ENCODE measurements around the gene TBC1D22A. TPM values are rescaled to one million over a fixed set of nuclear protein-coding genes. Genes with fewer than 3 reads are reported as not detected.

The TBC1D22A gene
- polyA plus RNA-seq, 1 of the 3 experiments (the other 2 are of a cell fraction), result 16.5 TPM

DNA sequence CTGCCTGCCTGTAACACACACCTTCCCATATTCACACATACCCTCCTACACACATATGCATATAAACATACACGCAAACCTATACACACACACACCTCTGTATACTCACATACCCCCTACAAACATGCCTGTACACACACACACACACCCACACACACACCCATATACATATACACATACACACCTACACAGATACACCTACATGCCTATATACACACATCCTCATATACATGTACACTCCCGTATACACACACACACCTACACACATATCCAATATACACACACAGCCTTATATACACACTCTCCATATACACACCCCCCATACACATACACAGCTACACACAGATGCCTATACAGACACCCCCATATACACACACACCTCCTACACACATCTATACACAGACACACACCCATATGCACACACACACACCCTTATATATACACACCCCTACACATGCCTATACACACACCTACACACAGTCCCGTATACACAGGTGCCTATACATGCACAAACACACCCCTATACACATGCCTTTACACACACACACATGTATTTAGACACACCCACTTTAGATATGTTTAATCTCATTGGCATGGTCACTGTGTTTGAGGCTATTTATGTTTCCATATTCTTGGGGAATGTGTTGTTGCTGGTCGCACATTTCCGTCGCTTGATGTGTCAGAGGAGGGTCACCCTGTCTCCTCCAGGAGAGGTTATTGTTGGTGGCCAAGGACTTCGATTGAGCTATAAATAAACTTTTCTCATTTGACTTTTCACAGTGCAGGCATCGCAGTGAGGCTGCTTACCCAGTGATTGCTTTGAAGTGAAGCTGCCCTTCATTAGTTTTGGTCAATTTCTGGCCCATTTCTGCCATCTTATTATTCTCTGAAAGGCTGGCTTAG lies 243.3 kb downstream of the TBC1D22A start:
- Histone ChIP-seq H3K9me2 (no peaks in the 10 kb centered on the region), H3K36me3 (replicated peaks in 1 of 2; ENCODE audit: control insufficient read depth in 1 of 2, insufficient read depth in 2 of 2, low read length in 1 of 2) (peaks cover 0 to 5% of the 10 kb centered on the region in 2 experiments), H3K79me2 (ENCODE audit: insufficient read depth) (no peaks in the 10 kb centered on the region), H3K9ac (no peak overlapping the region), H4K20me1 (ENCODE audit: insufficient read depth) (no peaks in the 10 kb centered on the region), H3F3A (replicated peaks; ENCODE audit: insufficient read depth) (no peaks in the 10 kb centered on the region), H2AFZ (ENCODE audit: low read depth) (no peak overlapping the region), H3K27ac (ENCODE audit: low read depth in 2 of 2, low read length in 1 of 2) (no peak overlapping the region), H3K9me3 (no peaks in the 10 kb centered on the region), H3K4me1 (ENCODE audit: control insufficient read depth in 1 of 2, insufficient read depth in 2 of 2, low read depth in 1 of 2, low read length in 1 of 2) (no peaks in the 10 kb centered on the region), H3K27me3 (ENCODE audit: insufficient read depth) (no peaks in the 10 kb centered on the region), H3K4me2 (no peak overlapping the region), H3K4me3 (ENCODE audit: low read depth in 2 of 2, low read length in 1 of 2) (no peak overlapping the region)
- WGBS (ENCODE audit: low lambda C conversion rate), result 92% methylated on average over 8 of the region's 8 CpGs
- ChIA-PET CTCF (no interaction called here), POLR2A (no interaction called here)
- TF ChIP-seq JUND (IDR thresholded peaks at IDR 0.05), result no peak
- TF ChIP-seq, protein P1, sequence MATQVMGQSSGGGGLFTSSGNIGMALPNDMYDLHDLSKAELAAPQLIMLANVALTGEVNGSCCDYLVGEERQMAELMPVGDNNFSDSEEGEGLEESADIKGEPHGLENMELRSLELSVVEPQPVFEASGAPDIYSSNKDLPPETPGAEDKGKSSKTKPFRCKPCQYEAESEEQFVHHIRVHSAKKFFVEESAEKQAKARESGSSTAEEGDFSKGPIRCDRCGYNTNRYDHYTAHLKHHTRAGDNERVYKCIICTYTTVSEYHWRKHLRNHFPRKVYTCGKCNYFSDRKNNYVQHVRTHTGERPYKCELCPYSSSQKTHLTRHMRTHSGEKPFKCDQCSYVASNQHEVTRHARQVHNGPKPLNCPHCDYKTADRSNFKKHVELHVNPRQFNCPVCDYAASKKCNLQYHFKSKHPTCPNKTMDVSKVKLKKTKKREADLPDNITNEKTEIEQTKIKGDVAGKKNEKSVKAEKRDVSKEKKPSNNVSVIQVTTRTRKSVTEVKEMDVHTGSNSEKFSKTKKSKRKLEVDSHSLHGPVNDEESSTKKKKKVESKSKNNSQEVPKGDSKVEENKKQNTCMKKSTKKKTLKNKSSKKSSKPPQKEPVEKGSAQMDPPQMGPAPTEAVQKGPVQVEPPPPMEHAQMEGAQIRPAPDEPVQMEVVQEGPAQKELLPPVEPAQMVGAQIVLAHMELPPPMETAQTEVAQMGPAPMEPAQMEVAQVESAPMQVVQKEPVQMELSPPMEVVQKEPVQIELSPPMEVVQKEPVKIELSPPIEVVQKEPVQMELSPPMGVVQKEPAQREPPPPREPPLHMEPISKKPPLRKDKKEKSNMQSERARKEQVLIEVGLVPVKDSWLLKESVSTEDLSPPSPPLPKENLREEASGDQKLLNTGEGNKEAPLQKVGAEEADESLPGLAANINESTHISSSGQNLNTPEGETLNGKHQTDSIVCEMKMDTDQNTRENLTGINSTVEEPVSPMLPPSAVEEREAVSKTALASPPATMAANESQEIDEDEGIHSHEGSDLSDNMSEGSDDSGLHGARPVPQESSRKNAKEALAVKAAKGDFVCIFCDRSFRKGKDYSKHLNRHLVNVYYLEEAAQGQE (IDR thresholded peaks at IDR 0.05; ENCODE audit: low read depth, low read length), result no peak
- no peak for TF ChIP-seq TAF1 (IDR thresholded peaks at IDR 0.05; ENCODE audit: borderline replicate concordance, low read depth, low read length)
- TF ChIP-seq, protein P2, sequence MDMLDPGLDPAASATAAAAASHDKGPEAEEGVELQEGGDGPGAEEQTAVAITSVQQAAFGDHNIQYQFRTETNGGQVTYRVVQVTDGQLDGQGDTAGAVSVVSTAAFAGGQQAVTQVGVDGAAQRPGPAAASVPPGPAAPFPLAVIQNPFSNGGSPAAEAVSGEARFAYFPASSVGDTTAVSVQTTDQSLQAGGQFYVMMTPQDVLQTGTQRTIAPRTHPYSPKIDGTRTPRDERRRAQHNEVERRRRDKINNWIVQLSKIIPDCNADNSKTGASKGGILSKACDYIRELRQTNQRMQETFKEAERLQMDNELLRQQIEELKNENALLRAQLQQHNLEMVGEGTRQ (IDR thresholded peaks at IDR 0.05; ENCODE audit: borderline replicate concordance, low read depth, low read length), result no peak
- no peak for TF ChIP-seq MEF2A (IDR thresholded peaks at IDR 0.05; ENCODE audit: borderline replicate concordance, low read depth)
- TF ChIP-seq NFIC (IDR thresholded peaks at IDR 0.05; ENCODE audit: borderline replicate concordance), result no peak
- TF ChIP-seq RCOR1 (IDR thresholded peaks at IDR 0.05; ENCODE audit: low read length), result no peak
- DNase-seq, result no peak

DNA sequence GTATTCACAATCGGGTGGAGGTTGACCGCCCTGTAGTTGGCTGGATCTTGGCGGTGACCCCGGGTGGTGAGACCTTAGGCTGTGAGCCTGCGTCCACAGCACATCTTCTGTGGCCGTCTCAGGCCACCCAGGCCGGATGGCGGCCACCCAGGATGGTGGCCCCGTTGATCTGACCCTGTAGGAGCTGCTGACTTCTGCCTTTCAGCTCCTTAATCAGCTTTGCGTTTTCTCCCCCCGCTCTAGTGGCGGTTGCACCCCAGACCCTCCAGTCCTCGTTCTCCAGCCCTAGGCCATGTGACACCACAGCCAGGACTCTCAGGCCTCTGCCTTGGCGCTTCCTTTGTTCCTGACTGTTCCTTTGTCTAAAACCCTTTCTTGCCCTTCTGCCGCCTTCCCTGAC lies 244.0 kb downstream of the TBC1D22A start:
- ChIA-PET CTCF (no interaction called here), POLR2A (no interaction called here)
- no peaks in the 10 kb centered on the region for H4K20me1 ChIP-seq (ENCODE audit: insufficient read depth)
- no peak overlapping the region for H3K4me3 ChIP-seq (ENCODE audit: low read depth in 2 of 2, low read length in 1 of 2)
- no peaks in the 10 kb centered on the region for H3K9me3 ChIP-seq
- H3K36me3 ChIP-seq (replicated peaks in 1 of 2; ENCODE audit: control insufficient read depth in 1 of 2, insufficient read depth in 2 of 2, low read length in 1 of 2), result peaks cover 0 to 5% of the 10 kb centered on the region in 2 experiments
- no peak overlapping the region for H3K27ac ChIP-seq (ENCODE audit: low read depth in 2 of 2, low read length in 1 of 2)
- H3K79me2 ChIP-seq (ENCODE audit: insufficient read depth), result no peaks in the 10 kb centered on the region
- no peaks in the 10 kb centered on the region for H3F3A ChIP-seq (replicated peaks; ENCODE audit: insufficient read depth)
- H2AFZ ChIP-seq (ENCODE audit: low read depth), result no peak overlapping the region
- TF ChIP-seq IRF3 (IDR thresholded peaks at IDR 0.05; ENCODE audit: low read depth, low read length) (no peak), NFIC (IDR thresholded peaks at IDR 0.05; ENCODE audit: borderline replicate concordance) (no peak), MXI1 (IDR thresholded peaks at IDR 0.05; ENCODE audit: low read depth, low read length) (no peak), SIN3A (IDR thresholded peaks at IDR 0.05; ENCODE audit: borderline replicate concordance, low read depth, low read length) (no peak), YY1 (IDR thresholded peaks at IDR 0.05; ENCODE audit: low read depth) (no peak), CHD2 (IDR thresholded peaks at IDR 0.05; ENCODE audit: low read length, partially characterized antibody) (no peak), EP300 (IDR thresholded peaks at IDR 0.05; ENCODE audit: borderline replicate concordance in 1 of 2, low read depth in 1 of 2, low read length in 1 of 2) (no peak)
- TF ChIP-seq, protein P2 (IDR thresholded peaks at IDR 0.05; ENCODE audit: borderline replicate concordance, low read depth, low read length), result no peak
- TF ChIP-seq, protein P3, sequence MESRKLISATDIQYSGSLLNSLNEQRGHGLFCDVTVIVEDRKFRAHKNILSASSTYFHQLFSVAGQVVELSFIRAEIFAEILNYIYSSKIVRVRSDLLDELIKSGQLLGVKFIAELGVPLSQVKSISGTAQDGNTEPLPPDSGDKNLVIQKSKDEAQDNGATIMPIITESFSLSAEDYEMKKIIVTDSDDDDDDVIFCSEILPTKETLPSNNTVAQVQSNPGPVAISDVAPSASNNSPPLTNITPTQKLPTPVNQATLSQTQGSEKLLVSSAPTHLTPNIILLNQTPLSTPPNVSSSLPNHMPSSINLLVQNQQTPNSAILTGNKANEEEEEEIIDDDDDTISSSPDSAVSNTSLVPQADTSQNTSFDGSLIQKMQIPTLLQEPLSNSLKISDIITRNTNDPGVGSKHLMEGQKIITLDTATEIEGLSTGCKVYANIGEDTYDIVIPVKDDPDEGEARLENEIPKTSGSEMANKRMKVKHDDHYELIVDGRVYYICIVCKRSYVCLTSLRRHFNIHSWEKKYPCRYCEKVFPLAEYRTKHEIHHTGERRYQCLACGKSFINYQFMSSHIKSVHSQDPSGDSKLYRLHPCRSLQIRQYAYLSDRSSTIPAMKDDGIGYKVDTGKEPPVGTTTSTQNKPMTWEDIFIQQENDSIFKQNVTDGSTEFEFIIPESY (IDR thresholded peaks at IDR 0.05; ENCODE audit: borderline replicate concordance, low read depth), result no peak
- WGBS (ENCODE audit: low lambda C conversion rate), result 94% methylated on average over 13 of the region's 15 CpGs
- no peaks in the 10 kb centered on the region for H3K4me1 ChIP-seq (ENCODE audit: control insufficient read depth in 1 of 2, insufficient read depth in 2 of 2, low read depth in 1 of 2, low read length in 1 of 2)
- no peaks in the 10 kb centered on the region for H3K9me2 ChIP-seq
- H3K4me2 ChIP-seq, result no peak overlapping the region
- no peak overlapping the region for H3K9ac ChIP-seq
- no peaks in the 10 kb centered on the region for H3K27me3 ChIP-seq (ENCODE audit: insufficient read depth)
- DNase-seq, result no peak
